ENCODE measurements around the gene GDF15. TPM values are rescaled to one million over a fixed set of nuclear protein-coding genes. Genes with fewer than 3 reads are reported as not detected.

GDF15 gene
- total and polyA plus RNA-seq, 7 experiments from 2014 or later = 0.32 to 0.73 (median 0.58) TPM; not detected in 3

GRCh38 chr19:18424122-18424889 lies 38.3 kb downstream of the GDF15 start:
- Mint-ChIP-seq H3K27ac (peak overlapping the region in 2 of 9 donors; percentile 32 to 42), H3K9me3 (no peaks in the 10 kb centered on the region), H3K4me1 (peaks cover 27 to 57% (median 44%) of the 10 kb centered on the region in 7 donors), H3K36me3 (peaks cover 0 to 8% (median 0%) of the 10 kb centered on the region in 5 donors), H3K27me3 (no peaks in the 10 kb centered on the region), H3K4me3 (peak overlapping the region in 1 of 10 donors; percentile 14)
- Histone ChIP-seq H3K27ac (ENCODE audit: low read depth, low read length) (no peak overlapping the region), H3K36me3 (ENCODE audit: control insufficient read depth in 2 of 3, insufficient read depth in 3 of 3, low read length in 3 of 3) (no peaks in the 10 kb centered on the region), H3K4me1 (ENCODE audit: control insufficient read depth in 2 of 2, insufficient read depth in 2 of 2, low read length in 2 of 2) (peaks cover 21 to 55% of the 10 kb centered on the region in 2 donors), H3K27me3 (ENCODE audit: control insufficient read depth in 2 of 2, insufficient read depth in 2 of 2, low read length in 2 of 2) (no peaks in the 10 kb centered on the region), H3K9me3 (ENCODE audit: control insufficient read depth in 2 of 3, low read length in 3 of 3) (no peaks in the 10 kb centered on the region), H3K4me3 (ENCODE audit: low read length) (no peak overlapping the region)
- intact Hi-C loops (cut with micrococcal nuclease) = no loop called here
- no peak for DNase-seq
- ChIA-PET POLR2A (interaction anchor here (1.2 kb wide), 1 partner anchor 13 kb away, joined by 4 read pairs; no protein-coding TSS in a partner anchor), CTCF (interaction anchor here (0.6 to 1.1 kb wide), 2 partner anchors 13 to 30 kb away, joined by 3 read pairs; no protein-coding TSS in a partner anchor)
- ATAC-seq = no peak

- Histone ChIP-seq H3K36me3 (ENCODE audit: control insufficient read depth in 2 of 3, insufficient read depth in 3 of 3, low read length in 3 of 3) (no peaks in the 10 kb centered on the region), H3K27ac (ENCODE audit: low read depth, low read length) (no peak overlapping the region), H3K4me3 (ENCODE audit: low read length) (no peak overlapping the region), H3K9me3 (ENCODE audit: control insufficient read depth in 2 of 3, low read length in 3 of 3) (no peaks in the 10 kb centered on the region), H3K4me1 (ENCODE audit: control insufficient read depth in 2 of 2, insufficient read depth in 2 of 2, low read length in 2 of 2) (peaks cover 27 to 60% of the 10 kb centered on the region in 2 donors), H3K27me3 (ENCODE audit: control insufficient read depth in 2 of 2, insufficient read depth in 2 of 2, low read length in 2 of 2) (no peaks in the 10 kb centered on the region)
- no peaks in the 10 kb centered on the region for H3K27me3 Mint-ChIP-seq
- peak overlapping the region in 3 of 9 donors; percentile 26 to 62 (median 45) for H3K27ac Mint-ChIP-seq
- ChIA-PET POLR2A (interaction anchor here (1.2 kb wide), 1 partner anchor 12 kb away, joined by 4 read pairs; no protein-coding TSS in a partner anchor), CTCF (interaction anchor here (1.1 kb wide), 1 partner anchor 14 kb away, joined by 3 read pairs; no protein-coding TSS in a partner anchor)
- no peak for ATAC-seq
- H3K4me1 Mint-ChIP-seq = peaks cover 27 to 62% (median 49%) of the 10 kb centered on the region in 7 donors
- intact Hi-C loops (cut with micrococcal nuclease) = no loop called here
- H3K4me3 Mint-ChIP-seq = no peak overlapping the region
- no peak for DNase-seq
- H3K36me3 Mint-ChIP-seq = peaks cover 0 to 8% (median 0%) of the 10 kb centered on the region in 5 donors
- H3K9me3 Mint-ChIP-seq = no peaks in the 10 kb centered on the region
These were observed 39.0 kb downstream of the GDF15 start for GRCh38 chr19:18424890-18425514.

DNA sequence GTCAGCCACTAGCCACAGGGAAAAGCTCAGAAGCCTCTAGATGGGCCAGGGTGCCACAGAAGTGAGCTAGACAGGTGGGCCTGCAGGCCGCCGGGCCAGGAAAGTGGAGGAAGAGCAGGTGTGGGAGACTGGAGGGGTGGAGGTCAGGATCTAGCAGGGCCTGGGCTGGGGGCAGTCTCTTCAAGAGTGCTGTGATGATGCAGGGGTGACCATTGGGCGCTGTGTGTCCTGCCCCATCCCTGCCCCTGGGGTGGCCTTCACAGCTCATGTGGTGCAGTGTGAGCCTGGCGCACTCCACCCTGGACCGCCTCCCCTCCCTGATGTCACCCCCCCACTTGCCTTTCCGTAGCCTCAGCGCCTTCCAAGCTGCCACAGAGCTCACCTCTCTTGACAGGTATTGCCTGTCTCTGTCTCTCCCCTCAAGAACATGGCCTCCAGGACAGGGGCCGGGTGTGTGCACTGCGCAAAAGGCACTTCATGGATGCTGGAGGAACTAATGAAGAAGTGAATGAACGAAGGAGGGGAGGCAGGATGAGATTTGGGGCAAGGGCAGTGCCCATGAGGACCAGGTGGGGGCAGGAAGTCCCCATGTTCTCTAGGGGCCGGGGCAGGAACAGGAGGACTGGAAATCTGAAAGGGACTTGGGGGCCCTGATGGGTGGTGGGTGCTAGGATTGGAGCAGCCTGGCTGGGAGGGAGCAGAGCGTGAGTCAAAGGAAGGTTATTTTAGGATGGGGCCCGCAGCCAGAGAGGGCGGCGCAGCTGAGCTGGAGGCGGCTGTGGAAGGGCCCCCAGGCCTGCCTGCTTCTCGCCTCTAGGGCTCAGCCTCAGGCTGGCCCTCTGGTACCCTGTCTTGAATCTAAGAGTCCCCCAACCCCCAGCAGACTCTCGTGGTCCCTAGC lies 39.8 kb downstream of the GDF15 start:
- H3K36me3 Mint-ChIP-seq = peaks cover 0 to 6% (median 0%) of the 10 kb centered on the region in 5 donors
- Histone ChIP-seq H3K27ac (ENCODE audit: low read depth, low read length) (peak overlapping the region; percentile 21), H3K4me1 (ENCODE audit: control insufficient read depth in 2 of 2, insufficient read depth in 2 of 2, low read length in 2 of 2) (peaks cover 33 to 63% of the 10 kb centered on the region in 2 donors), H3K27me3 (ENCODE audit: control insufficient read depth in 2 of 2, insufficient read depth in 2 of 2, low read length in 2 of 2) (no peaks in the 10 kb centered on the region), H3K9me3 (ENCODE audit: control insufficient read depth in 2 of 3, low read length in 3 of 3) (no peaks in the 10 kb centered on the region), H3K4me3 (ENCODE audit: low read length) (no peak overlapping the region), H3K36me3 (ENCODE audit: control insufficient read depth in 2 of 3, insufficient read depth in 3 of 3, low read length in 3 of 3) (no peaks in the 10 kb centered on the region)
- no peaks in the 10 kb centered on the region for H3K27me3 Mint-ChIP-seq
- H3K4me3 Mint-ChIP-seq = peak overlapping the region in 2 of 10 donors; percentile 22 to 27
- DNase-seq (no peak), ATAC-seq (no peak)
- intact Hi-C loops (cut with micrococcal nuclease) = no loop called here
- no peaks in the 10 kb centered on the region for H3K9me3 Mint-ChIP-seq
- peak overlapping the region in 8 of 9 donors; percentile 13 to 83 (median 55) for H3K27ac Mint-ChIP-seq
- CTCF ChIA-PET = interaction anchor here (1.2 kb wide), 1 partner anchor 37 kb away, joined by 3 read pairs; no protein-coding TSS in a partner anchor
- POLR2A ChIA-PET = no interaction called here
- peaks cover 27 to 60% (median 46%) of the 10 kb centered on the region in 7 donors for H3K4me1 Mint-ChIP-seq

DNA sequence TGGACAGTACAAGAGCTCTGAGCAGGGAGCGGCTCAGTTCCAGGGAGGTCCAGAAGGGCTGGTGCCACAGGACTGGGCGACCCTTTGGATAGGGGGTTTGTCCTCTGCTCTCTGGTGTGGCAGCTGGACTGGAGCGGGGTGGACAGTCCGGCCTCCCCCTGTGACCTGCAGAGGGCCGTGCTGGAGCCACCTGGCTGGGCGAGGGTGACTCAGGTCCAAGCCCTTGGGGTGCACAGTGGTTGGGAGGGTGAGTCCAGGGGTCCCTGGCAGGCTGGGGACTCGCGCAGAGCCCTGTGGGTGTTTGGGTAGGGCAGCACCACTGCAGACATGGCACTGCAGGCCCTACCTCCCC lies 40.4 kb downstream of the GDF15 start:
- H3K4me1 ChIP-seq (ENCODE audit: control insufficient read depth in 2 of 2, insufficient read depth in 2 of 2, low read length in 2 of 2) = peaks cover 27 to 59% of the 10 kb centered on the region in 2 donors
- intact Hi-C loops (cut with micrococcal nuclease) = no loop called here
- Mint-ChIP-seq H3K27me3 (no peaks in the 10 kb centered on the region), H3K4me3 (no peak overlapping the region), H3K36me3 (peaks cover 0 to 5% (median 0%) of the 10 kb centered on the region in 5 donors), H3K27ac (peak overlapping the region in 2 of 9 donors; percentile 17 to 45), H3K4me1 (peaks cover 23 to 53% (median 40%) of the 10 kb centered on the region in 7 donors), H3K9me3 (no peaks in the 10 kb centered on the region)
- CTCF ChIA-PET = interaction anchor here (1.2 kb wide), 1 partner anchor 38 kb away, joined by 3 read pairs; no protein-coding TSS in a partner anchor
- H3K36me3 ChIP-seq (ENCODE audit: control insufficient read depth in 2 of 3, insufficient read depth in 3 of 3, low read length in 3 of 3) = no peaks in the 10 kb centered on the region
- no peaks in the 10 kb centered on the region for H3K9me3 ChIP-seq (ENCODE audit: control insufficient read depth in 2 of 3, low read length in 3 of 3)
- ATAC-seq (no peak), DNase-seq (no peak)
- H3K4me3 ChIP-seq (ENCODE audit: low read length) = no peak overlapping the region
- H3K27ac ChIP-seq (ENCODE audit: low read depth, low read length) = peak overlapping the region; percentile 21
- POLR2A ChIA-PET = no interaction called here
- no peaks in the 10 kb centered on the region for H3K27me3 ChIP-seq (ENCODE audit: control insufficient read depth in 2 of 2, insufficient read depth in 2 of 2, low read length in 2 of 2)

DNA sequence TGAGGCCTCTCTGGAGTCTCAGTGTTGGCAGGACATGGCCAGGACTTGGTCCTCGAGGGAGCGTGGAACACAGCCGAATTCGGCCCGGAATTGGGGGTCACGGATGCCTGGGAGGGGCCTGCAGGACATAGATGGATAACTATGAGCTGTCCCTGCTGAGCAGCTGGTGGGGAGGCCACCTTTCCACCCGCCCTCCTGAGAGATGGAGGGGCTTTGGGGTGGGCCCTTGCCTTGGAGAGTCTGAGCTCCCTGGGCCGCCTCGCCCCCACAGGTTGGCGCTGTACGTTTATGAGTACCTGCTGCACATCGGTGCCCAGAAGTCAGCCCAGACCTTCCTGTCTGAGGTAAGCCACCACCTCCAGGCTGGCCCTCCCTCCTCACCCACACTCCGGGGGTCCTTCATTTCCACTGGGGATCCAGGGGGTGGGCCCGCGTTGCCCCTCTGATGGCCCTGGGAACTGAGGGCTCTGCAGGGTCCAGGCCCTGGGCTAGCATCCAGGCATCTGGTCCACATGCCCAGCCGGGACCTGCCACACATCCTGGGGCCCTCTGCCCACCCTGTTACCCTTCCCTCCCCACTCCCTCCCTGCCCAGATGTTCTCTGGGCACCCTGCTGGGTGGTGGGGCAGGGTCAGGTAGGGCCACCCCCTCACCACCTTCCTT lies 41.3 kb downstream of the GDF15 start:
- Mint-ChIP-seq H3K36me3 (peaks cover 0 to 2% (median 0%) of the 10 kb centered on the region in 5 donors), H3K27ac (peak overlapping the region in 4 of 9 donors; percentile 12 to 41 (median 25)), H3K9me3 (no peaks in the 10 kb centered on the region), H3K4me3 (peak overlapping the region in 1 of 10 donors; percentile 25), H3K4me1 (peaks cover 14 to 50% (median 32%) of the 10 kb centered on the region in 7 donors), H3K27me3 (no peaks in the 10 kb centered on the region)
- no peak for ATAC-seq
- Histone ChIP-seq H3K4me3 (ENCODE audit: low read length) (no peak overlapping the region), H3K36me3 (ENCODE audit: control insufficient read depth in 2 of 3, insufficient read depth in 3 of 3, low read length in 3 of 3) (no peaks in the 10 kb centered on the region), H3K4me1 (ENCODE audit: control insufficient read depth in 2 of 2, insufficient read depth in 2 of 2, low read length in 2 of 2) (peaks cover 23 to 54% of the 10 kb centered on the region in 2 donors), H3K27me3 (ENCODE audit: control insufficient read depth in 2 of 2, insufficient read depth in 2 of 2, low read length in 2 of 2) (no peaks in the 10 kb centered on the region), H3K27ac (ENCODE audit: low read depth, low read length) (peak overlapping the region; percentile 35), H3K9me3 (ENCODE audit: control insufficient read depth in 2 of 3, low read length in 3 of 3) (no peaks in the 10 kb centered on the region)
- CTCF ChIA-PET = interaction anchor here (0.5 to 1.2 kb wide), 2 partner anchors 39 to 220 kb away, joined by 3 read pairs; no protein-coding TSS in a partner anchor
- POLR2A ChIA-PET = no interaction called here
- DNase-seq = no peak
- intact Hi-C loops (cut with micrococcal nuclease) = no loop called here

Measured in naive thymus-derived CD4-positive, alpha-beta T cell (primary cell).